NCI-H2196 (cell line): ENCODE data around the gene TXNIP.
A peak's percentile ranks its signal among the peaks of the same experiment; 100 is the strongest.

Experiments
- DNase-seq: peaks from one replicate; lab custom pipeline; 2025; ENCODE audit not compliant: unreplicated experiment; lab: John Stamatoyannopoulos, UW

Gene TXNIP

GRCh38 chr1:146012703-146013558 is 16.6 kb upstream of the TXNIP start:
- DNase-seq: peak; percentile 80

- no peak for DNase-seq
Measured at GRCh38 chr1:146010126-146010738, 13.9 kb upstream of the TXNIP start.

DNA sequence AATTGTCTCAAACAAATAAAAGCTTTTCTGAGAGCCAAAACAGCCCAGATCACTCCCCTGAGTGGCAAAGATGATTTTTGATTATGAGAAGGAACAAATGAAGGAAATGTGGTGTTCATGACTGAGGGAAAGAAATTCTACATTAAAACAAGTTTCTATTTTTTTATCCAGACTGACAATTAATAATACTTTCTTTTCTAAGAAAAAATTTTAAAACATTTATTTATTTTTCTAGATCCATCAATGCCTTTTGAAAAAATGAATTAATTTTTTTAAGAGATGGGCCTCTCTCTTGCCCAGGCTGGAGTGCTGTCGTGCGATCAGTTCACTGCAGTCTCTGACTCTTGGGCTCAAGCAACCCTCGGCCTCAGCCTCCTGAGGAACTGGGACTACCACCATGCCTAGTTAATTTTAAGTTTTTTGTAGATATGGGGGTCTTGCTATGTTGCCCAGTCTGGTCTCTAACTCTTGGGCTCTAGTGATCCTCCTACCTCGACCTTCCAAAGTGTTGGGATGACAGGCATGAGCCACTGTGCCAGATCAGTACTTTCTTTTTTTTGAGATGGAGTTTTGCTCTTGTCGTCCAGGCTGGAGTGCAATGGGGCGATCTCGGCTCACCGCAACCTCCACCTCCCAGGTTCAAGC is 11.2 kb upstream of the TXNIP start:
- no peak for DNase-seq

- DNase-seq: no peak
Measured at GRCh38 chr1:146001709-146002108, 5.3 kb upstream of the TXNIP start.

DNA sequence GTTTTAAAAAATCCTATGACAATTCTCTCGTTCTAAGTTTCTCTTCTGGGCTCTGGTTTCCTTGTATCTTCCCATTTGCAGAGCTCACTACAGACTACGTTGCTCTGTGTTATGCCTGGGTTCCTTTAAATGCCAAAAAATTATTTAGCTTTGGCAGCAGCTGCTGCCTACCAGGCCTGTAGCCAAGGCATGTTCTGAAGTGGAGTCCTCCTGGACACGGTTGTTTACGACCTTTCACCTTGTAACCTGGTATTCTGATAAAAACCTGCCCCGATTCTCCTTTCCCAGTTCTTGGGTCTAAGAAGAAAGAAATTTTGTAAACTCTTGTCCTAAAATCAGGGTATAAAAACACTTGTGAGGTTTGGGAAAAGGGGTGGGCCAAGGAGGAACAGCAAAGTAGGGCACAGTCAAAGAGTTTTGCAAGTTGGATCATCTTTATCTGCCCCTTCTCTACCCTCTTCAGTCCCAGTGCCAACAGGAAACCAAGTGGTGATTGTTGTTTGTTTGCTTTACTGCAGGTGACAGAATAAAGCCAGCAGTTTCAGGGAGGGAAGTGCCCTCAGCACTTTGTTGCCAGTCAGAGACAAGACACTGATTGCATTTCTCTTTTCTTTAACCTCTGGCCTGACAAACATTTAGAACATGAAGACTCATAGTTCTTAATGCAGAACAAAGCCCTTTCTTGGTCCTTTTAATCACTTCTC is 3.1 kb upstream of the TXNIP start:
- DNase-seq: peak; percentile 83

- DNase-seq: no peak
Measured at GRCh38 chr1:145997718-145998023, 1.3 kb upstream of the TXNIP start.

DNA sequence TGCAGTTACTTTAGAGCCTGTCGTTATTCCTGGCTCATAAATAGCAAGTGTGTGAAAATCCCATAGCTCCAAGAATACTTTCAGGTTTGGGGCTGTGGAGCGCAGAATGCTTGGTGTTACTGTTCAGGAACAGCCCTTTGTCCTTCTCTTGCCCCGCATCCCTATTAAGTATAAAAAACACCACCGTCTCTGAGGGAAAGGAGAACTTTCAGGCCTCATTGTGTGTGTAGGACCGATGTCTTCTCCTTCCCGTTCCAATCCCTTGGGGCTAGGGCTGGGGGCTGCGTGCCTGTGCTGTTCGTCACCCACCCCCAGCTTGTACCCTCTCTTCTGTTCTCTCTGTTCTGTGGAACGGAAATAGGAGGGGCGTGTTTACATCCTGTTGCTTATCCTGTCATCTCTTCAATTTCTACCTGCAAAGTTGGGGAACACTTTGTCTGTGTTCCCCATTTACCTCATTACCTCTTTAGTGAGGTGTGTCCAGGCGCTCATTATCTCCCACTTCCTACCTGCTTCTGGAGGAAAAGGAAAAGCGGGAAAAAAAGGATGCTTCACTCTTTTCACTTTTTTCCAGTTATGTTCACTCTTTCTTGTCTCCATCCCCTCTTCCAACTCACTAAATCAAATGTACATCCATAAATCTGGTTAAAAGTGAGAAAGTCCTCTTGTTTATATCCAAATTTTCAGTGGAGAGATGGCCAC is 788 bp upstream of the TXNIP start:
- DNase-seq: no peak

GRCh38 chr1:145995964-145996432 is 381 bp downstream of the TXNIP start:
- DNase-seq: no peak

DNA sequence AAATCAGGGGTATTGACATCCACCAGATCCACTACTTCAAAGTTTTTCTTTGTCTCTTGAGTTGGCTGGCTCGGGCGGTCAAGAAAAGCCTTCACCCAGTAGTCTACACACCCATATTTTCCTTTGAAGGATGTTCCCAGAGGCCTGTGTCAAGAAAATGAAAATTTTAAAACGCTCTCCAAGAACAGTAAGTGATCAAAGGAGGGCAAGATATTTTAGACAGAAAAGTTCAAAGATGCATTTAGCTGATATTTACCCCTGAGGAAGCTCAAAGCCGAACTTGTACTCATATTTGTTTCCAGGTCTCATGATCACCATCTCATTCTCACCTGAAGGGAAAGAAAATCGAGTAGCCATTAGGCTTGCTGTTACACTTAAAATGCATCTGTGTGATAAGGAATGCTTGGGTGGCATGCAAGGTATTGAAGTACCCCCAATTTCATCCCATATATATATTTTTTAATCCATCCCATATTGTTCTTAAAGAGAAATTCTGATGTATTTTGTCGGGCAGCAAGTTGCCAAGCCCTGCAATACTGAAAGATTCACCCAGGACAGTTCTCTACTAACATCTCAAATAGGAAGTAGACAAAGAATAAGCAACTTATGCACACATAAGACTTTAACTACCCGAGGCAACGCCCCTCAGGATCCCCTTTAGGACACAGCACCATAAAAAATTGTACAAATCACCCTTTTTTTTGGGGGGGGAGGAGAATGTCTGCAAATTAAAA is 1.1 kb downstream of the TXNIP start:
- no peak for DNase-seq

- DNase-seq: no peak
Measured at GRCh38 chr1:145994391-145995120, 1.8 kb downstream of the TXNIP start.

- DNase-seq: no peak
Measured at GRCh38 chr1:145993618-145994390, 2.6 kb downstream of the TXNIP start.

DNA sequence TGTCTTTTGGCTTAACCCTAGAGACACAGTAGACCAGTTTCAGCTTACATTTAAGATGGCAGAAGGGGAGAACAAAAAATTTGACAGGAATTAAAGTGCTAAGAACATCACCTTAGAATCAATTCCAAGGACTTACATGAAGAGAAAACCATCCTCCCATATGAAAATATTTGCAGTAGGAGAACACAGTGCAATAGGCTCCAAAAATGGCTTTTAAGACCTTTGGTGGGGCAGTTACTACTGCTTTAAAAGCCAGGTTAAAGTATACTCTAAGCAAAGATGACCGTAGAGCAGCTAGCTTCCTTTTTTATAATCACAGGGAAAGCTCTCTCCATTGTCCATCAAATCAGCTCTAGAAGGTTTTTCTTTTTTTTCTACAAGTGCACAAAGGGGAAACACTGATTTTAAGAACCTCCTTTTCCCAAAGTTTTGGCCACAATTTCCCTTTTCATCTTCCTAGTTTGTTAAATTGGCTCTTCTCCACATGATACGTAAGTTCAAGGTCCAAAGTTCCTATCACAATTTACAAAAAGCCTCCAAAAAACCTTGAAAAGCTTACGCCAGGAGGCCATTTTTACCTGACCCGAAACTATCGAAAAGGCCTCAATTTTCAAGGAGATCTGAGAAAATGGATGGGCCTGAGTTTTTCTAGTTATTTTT is 3.3 kb downstream of the TXNIP start:
- no peak for DNase-seq

GRCh38 chr1:145992502-145992936 is 3.9 kb downstream of the TXNIP start:
- no peak for DNase-seq

DNA sequence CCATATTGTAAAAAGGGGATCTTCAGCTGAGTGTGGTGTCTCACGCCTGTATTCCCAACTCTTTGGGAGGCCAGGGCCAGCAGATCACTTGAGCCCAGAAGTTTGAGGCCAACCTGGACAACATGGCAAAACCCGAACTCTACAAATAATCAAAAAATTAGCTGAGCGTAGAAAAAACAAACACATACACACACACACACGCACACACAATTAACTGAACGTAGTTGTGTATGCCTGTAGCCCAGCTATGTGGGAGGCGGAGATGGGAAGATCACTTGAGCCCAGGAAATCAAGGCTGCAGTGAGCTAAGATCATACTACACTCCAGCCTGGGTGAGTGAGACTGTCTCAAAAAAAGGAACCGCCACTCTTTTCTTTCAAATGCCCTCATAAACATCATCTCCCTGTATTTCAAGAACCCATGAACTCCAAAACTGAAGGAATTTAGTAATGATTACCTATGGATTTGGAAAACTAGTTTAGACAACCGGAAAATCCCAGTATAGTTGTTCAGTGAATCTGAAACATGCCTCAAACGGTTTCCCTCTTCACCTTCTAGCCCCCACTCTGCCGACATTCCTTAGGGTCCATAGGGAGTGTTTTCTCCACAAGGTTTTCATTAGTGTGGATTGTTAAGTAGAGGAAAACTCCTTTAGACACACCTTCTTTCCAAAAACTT is 4.5 kb downstream of the TXNIP start:
- DNase-seq: no peak

- DNase-seq: no peak
Measured at GRCh38 chr1:145990249-145990855, 6.0 kb downstream of the TXNIP start.

DNA sequence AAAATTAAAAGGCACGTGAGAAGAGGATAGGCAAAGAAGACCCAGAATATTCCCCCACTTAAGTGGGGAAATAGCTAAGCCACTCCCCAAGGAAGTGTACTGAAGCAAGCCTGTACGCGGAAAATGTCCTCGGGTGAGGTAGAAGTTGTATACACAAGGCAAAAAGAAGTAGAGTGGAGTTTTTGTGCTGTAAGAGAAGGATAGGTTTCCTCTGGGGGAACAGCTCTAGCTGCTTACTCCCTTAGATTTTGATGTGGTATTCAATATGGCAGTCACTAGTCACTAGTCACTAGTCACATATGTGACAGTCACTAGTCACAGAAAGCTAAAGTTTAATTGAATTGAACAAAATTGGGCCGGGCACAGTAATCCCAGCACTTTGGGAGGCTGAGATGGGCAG is 7.6 kb downstream of the TXNIP start:
- no peak for DNase-seq

- DNase-seq: no peak
Measured at GRCh38 chr1:145987926-145988325, 8.5 kb downstream of the TXNIP start.
